Stimulated activated CD4-positive, alpha-beta T cell treated with anti-CD3 and anti-CD28 coated beads, Interleukin-4, amount 100 ng/mL, for 4 hours (primary cell): ENCODE results near the gene MECP2.
"Not testable (repeated sequence)": the region's sequence is repeated elsewhere in the genome, so short reads cannot be mapped to it uniquely, and the experiment has no call there.

Source experiments
- DNase-seq, 2 experiments: peaks; one replicate each; pipeline ENCODE4 v3.0.0-alpha.2; 2020

Gene MECP2

DNA sequence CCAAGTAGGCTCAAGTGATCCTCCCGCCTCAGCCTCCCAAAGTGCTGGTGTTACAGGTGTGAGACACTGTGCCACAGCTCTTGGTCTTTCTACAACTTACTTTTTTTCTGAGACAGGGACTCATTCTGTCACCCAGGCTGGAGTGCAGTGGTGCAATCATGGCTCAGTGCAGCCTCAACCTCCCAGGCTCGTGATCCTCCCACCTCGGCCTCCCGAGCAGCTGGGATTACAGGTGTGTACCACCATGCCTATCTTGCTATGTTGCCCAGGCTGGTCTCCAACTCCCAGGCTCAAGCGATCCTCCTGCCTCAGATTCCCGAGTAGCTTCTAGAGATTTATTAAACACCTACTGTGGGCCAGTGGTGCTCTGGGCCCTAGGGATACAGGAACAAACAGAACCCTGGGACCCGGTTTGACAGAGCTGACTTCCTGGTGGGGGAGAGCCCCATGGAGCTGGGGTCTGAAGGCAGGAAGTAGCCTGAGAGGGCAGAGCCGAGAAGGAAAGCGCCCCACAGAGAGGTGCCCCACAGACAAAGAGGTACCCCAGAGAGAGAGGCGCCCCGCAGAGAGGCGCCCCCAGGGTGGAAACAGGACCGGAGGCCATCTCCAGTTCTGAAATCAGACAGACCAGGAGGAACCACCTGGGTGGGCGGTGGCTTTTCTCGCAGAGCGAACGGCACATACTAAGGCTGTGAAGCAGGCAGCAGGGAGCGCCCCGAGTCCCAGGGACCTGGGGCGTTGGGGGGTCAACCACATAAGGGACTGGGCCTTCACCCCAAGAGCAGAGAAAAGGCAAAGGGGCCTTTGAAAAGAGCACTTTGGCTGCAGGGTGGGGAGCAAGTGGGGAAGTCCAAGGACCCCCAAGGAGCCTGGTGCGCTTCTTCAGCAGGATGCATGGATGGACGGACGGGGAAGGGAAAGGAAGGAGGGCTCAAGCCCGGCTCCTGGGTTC, 82.8 kb downstream of the MECP2 start:
- DNase-seq: no peak

DNA sequence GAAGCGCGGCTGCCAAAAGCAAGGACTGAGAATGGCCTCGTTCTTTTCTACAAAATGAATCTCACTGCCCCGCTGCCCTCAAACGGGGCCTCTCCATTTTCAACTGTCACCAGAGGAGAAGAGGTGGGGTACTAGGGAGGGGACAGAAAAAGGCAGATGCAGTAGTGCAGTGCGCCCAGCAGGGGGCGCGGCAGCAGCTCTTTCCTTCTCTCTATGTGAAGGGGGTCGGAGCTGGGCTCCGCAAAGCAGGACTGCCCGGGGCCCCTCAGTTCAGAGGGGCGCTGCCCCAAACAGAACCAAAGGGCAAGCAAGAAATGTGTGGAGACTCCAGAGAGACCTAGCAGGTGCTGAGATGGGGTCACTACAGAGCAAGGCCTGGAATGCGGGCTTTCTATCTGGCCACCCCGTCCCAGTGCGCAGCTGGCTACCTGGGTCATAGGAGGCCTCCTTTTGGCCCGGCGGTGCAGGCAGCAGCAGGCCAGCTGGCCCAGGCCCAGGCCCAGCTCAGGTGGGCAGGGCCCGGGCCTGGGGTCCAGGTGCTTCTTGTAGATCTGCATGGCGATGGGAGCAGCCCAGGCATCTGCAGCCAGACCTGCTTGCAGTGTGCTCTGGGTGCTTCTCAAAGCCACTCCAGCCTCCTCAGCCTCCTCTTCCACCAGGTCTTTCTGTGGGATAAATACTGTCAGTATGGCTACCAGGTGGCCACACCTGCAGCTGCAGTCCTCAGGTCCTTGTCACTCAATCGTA, 83.7 kb downstream of the MECP2 start:
- DNase-seq: peak; percentile 24 to 35

- DNase-seq: no peak
These were observed 84.5 kb downstream of the MECP2 start for GRCh38 chrX:154013001-154013421.

- no peak for DNase-seq
These were observed 85.1 kb downstream of the MECP2 start for GRCh38 chrX:154012336-154012991.

- DNase-seq: no peak
These were observed 85.9 kb downstream of the MECP2 start for GRCh38 chrX:154011376-154012335.

DNA sequence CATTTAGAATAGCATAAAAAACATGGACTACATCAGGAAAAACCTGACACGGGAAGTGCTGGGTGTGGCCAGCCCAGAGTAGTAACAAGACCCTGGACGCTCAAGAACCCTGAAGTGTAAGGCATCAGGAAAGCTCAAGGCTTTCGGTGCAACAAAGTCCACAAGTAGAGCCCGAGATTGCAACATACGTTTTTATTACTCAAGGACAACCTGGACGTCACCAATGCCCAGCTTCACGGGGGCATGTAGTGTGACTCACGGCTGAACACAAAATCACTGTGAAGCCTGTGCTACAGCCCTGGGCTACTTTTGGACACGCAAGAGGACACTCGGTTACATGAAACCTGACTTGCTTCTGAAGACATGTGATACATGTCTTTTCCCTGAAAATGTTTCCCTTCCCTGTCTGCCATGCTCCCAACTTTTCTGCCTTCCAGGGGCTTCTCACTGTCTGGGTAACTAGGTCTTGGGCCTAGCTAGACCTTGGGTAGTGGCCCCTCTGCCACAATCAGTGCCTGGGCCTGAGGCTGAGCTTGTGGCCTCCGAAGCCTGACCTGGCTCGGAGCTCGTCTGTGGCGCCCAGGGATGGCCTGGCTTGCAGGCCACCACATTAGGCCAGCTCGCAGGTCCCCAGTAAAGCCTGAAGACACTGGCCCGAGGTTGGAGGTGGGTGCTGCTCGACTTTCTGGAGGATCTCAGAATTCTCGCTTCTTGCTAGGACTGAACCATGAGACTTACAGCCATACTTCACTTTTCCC, 87.0 kb downstream of the MECP2 start:
- DNase-seq: no peak

- DNase-seq: no peak
These were observed 89.0 kb downstream of the MECP2 start for GRCh38 chrX:154008521-154008920.

DNA sequence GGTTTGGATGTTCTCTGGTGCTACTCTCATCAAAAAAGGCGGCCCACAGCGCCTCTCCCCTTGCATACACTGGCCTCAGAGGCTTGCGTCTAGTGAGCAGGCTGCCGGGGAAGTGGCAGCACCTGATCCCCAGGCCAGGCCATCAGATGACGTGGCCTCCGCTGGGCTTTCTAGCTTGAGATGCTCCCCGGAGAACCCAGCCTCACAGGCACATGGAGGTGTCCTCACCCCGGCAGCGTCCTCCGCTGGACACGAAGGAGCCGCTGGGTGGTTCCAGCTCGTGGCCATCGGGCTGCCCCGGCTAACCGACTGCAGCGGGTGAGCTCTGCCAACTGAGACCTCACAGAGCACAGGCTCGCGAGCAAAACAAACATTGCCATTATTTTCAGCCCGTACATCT, 90.6 kb downstream of the MECP2 start:
- DNase-seq: no peak

- DNase-seq: no peak
These were observed 93.2 kb downstream of the MECP2 start for GRCh38 chrX:154004315-154004714.

GRCh38 chrX:154002215-154002719, 95.2 kb downstream of the MECP2 start:
- peak in 1 of 2 experiments; percentile 42 for DNase-seq

- no peak for DNase-seq
These were observed 97.5 kb downstream of the MECP2 start for GRCh38 chrX:154000051-154000450.

DNA sequence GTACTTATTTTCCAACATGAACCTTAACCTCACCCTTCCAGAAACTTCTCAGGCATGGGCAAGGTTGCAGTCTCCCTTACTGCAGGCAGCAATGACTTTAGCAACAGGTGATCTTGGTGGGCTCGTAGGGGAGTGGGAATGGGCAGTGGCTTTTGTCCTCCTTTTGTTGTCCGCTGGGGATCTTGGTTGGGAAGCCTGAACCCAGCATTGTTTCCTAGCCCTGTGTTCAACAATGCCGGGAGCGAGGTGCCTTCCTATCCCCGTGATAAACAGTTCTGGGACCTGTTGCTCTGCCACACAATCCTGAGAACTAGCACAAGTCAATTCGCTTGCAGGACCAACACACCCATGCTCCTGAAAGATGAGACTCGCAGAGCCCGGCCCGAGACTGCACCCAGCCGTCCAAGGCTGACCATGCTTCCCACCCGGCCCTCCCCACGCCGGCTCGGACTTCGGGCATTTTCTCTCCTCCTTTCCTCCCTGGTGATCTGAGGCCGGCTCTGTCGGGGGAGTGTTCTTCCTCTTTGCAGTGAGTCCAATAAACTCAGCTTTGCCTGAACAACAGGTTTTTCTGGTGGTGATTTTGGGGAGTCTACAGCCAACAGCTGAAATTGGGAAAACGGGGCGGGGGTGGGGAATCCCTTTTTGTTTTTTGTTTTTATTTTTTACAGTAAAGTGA, 98.0 kb downstream of the MECP2 start:
- DNase-seq: no peak

GRCh38 chrX:153995504-153995903, 102.0 kb downstream of the MECP2 start:
- DNase-seq: no peak

GRCh38 chrX:153994398-153994797, 103.1 kb downstream of the MECP2 start:
- DNase-seq: not testable (repeated sequence)

DNA sequence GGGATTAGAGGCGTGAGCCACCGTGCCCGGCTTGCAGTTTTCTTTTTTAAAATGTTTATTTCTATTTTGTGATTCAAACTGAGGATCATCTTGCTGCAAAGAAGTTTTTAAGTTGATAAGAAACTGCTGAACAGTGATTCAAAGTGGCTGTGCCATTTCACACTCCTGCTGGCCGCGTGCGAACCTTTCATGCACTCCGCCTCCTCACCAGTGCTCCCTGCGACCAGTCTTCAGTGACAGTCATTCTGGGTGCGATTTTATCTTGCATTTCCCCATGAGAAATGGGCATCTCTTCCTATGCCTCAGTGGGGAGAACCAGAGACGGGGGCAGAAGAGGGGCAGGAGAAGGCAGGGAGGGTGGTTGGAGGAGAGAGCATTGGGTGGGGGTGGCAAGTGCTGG, 103.5 kb downstream of the MECP2 start:
- DNase-seq: no peak

- no peak for DNase-seq
These were observed 104.4 kb downstream of the MECP2 start for GRCh38 chrX:153993079-153993478.

GRCh38 chrX:153992180-153992579, 105.3 kb downstream of the MECP2 start:
- DNase-seq: no peak

DNA sequence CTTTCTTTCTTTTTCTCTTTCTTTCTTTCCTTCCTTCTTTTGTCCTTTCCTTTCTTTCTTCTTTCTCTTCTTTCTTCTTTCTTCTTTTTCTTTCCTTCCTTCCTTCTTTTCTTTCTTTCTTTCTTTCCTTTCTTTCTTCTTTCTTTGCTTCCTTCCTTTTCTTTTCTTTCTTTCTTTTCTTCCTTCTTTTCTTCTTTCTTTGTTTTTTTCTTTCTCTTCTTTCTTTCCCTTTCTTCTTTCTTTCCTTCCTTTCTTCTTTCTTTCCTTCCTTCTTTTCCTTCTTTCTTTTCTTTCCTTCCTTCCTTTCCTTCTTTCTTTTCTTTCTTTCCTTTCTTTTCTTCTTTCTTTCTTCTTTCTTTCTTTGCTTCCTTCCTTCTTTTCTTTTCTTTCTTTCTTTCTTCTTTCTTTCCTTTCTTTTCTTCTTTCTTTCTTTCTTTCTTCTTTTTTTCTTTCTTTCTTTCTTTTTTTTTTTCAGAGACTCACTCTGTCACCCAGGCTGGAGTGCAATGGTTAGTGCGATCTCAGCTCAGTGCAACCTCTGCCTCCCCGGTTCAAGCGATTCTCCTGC, 106.4 kb downstream of the MECP2 start:
- no peak for DNase-seq

DNA sequence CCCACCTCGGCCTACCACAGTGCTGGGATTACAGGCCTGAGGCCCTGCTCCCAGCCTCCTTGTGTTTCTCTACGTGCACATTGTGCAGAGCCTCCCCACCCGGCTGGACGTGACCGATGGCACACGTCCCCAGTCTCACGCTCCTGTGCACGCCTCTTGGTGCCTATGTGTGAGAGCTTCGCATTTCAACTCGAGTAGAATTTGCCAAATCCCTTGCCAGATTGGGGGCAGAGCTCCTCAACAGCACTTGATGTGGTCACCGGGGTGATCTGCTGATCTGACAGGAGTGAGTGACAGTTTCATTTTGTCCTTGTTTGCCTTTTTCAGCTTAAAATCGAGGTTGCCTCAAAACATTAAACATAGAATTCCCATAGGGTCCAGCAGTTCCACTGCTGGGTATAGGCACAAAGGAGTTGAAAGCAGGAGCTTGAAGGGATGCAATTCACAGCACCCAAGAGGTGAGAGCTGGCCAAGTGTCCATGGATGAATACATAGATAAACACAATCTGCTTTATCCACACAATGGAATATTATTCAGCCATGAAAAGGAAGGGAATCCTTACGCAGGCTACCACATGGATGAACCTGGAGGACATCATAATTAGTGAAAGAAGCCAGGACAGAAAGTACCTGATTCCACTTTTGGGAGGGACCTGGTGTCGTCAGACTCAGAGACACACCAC, 107.4 kb downstream of the MECP2 start:
- no peak for DNase-seq

- DNase-seq: no peak
These were observed 109.0 kb downstream of the MECP2 start for GRCh38 chrX:153988493-153988892.
